GM21717 (cell line): ENCODE data around the gene MED25.

Experiments
- ATAC-seq: cut with Tn5 transposase; IDR thresholded peaks from one replicate; pipeline ENCODE4 v1.9.1; 2021; ENCODE audit warnings: mild to moderate bottlenecking, moderate library complexity; ENCODE audit not compliant: unreplicated experiment

MED25 gene

GRCh38 chr19:49884109-49884508 is 66.0 kb downstream of the MED25 start:
- ATAC-seq, result no peak

GRCh38 chr19:49884760-49885159 is 66.7 kb downstream of the MED25 start:
- ATAC-seq, result no peak
